HG03575 (cell line): ENCODE data around the gene NES.

Experiments used
- ATAC-seq: cut with Tn5 transposase; IDR thresholded peaks from one replicate; pipeline ENCODE4 v1.9.1; 2021; ENCODE audit not compliant: unreplicated experiment, insufficient number of reproducible peaks, low FRiP score; ENCODE audit errors: extremely low read depth

Gene NES

GRCh38 chr1:156684227-156684782, 7.1 kb upstream of the NES start:
- ATAC-seq: no peak

GRCh38 chr1:156682166-156682890, 5.1 kb upstream of the NES start:
- no peak for ATAC-seq

GRCh38 chr1:156681196-156681960, 4.2 kb upstream of the NES start:
- no peak for ATAC-seq

GRCh38 chr1:156680056-156680455, 2.8 kb upstream of the NES start:
- no peak for ATAC-seq

- ATAC-seq: no peak
These were observed 699 bp upstream of the NES start for GRCh38 chr1:156677616-156678596.

- no peak for ATAC-seq
These were observed 940 bp downstream of the NES start for GRCh38 chr1:156676114-156676819.

GRCh38 chr1:156675210-156676113, 1.7 kb downstream of the NES start:
- no peak for ATAC-seq

GRCh38 chr1:156673387-156674121, 3.7 kb downstream of the NES start:
- ATAC-seq: no peak

GRCh38 chr1:156671804-156672203, 5.4 kb downstream of the NES start:
- no peak for ATAC-seq

- no peak for ATAC-seq
These were observed 6.4 kb downstream of the NES start for GRCh38 chr1:156670791-156671190.

- ATAC-seq: no peak
These were observed 6.8 kb downstream of the NES start for GRCh38 chr1:156670359-156670758.

GRCh38 chr1:156669794-156670193, 7.4 kb downstream of the NES start:
- ATAC-seq: no peak

GRCh38 chr1:156668801-156669637, 8.2 kb downstream of the NES start:
- no peak for ATAC-seq

- ATAC-seq: no peak
These were observed 9.1 kb downstream of the NES start for GRCh38 chr1:156667968-156668709.

GRCh38 chr1:156667610-156667967, 9.6 kb downstream of the NES start:
- no peak for ATAC-seq
